Liver (tissue), 3 donors: Measurements from ENCODE around the gene PLXNA2.

Experiments used
- EGR1 ChIP-seq, 2 donors: IDR thresholded peaks; 2 replicates each; pipeline ENCODE4 v1.6.1; 2016 to 2018; ENCODE audit warnings: antibody characterized with exemption in 2 of 2, low read depth in 2 of 2
- FOXA1 ChIP-seq: IDR thresholded peaks from 2 replicates; pipeline ENCODE4 v1.6.1; 2016; ENCODE audit warnings: antibody characterized with exemption
- GABPA ChIP-seq, 2 donors: IDR thresholded peaks in 1 of 2; conservative IDR thresholded peaks in 1 of 2; 2 replicates each; pipeline ENCODE4 v1.6.1; 2016; ENCODE audit warnings: antibody characterized with exemption in 2 of 2, mild to moderate bottlenecking in 1 of 2, moderate library complexity in 1 of 2
- JUND ChIP-seq, 2 donors: IDR thresholded peaks; 2 replicates each; pipeline ENCODE4 v1.6.1; 2016; ENCODE audit warnings: antibody characterized with exemption in 2 of 2
- RAD21 ChIP-seq, 2 donors: IDR thresholded peaks; 2 replicates each; pipeline ENCODE4 v1.6.1; 2016; ENCODE audit warnings: antibody characterized with exemption in 2 of 2, mild to moderate bottlenecking in 2 of 2
- TAF1 ChIP-seq: conservative IDR thresholded peaks from 2 replicates; pipeline ENCODE4 v1.6.1; 2016; ENCODE audit warnings: antibody characterized with exemption, mild to moderate bottlenecking
- YY1 ChIP-seq: IDR thresholded peaks from 2 replicates; pipeline ENCODE4 v1.6.1; 2016; ENCODE audit warnings: antibody characterized with exemption, mild to moderate bottlenecking
- TF ChIP-seq, protein P1 (sequence below): fragments of 150-350 bp; IDR thresholded peaks from 2 replicates; pipeline ENCODE4 v1.5.1; 2017; ENCODE audit warnings: improper control_type of control experiment, low read depth, low read length; ENCODE audit not compliant: missing input control
- TF ChIP-seq, protein P2 (sequence below): IDR thresholded peaks from 2 replicates; pipeline ENCODE4 v1.6.1; 2016; ENCODE audit warnings: antibody characterized with exemption, mild to moderate bottlenecking
- TF ChIP-seq, protein P3 (sequence below): IDR thresholded peaks from 2 replicates; pipeline ENCODE4 v1.6.1; 2016; ENCODE audit warnings: antibody characterized with exemption
- TF ChIP-seq, protein P4 (sequence below): IDR thresholded peaks from 2 replicates; pipeline ENCODE4 v1.6.1; 2016; ENCODE audit warnings: antibody characterized with exemption
- TF ChIP-seq, protein P5 (sequence below): IDR thresholded peaks from 2 replicates; pipeline ENCODE4 v1.6.1; 2016; ENCODE audit warnings: antibody characterized with exemption
- donor health status: healthy.
- donor health status: healthy.

DNA sequence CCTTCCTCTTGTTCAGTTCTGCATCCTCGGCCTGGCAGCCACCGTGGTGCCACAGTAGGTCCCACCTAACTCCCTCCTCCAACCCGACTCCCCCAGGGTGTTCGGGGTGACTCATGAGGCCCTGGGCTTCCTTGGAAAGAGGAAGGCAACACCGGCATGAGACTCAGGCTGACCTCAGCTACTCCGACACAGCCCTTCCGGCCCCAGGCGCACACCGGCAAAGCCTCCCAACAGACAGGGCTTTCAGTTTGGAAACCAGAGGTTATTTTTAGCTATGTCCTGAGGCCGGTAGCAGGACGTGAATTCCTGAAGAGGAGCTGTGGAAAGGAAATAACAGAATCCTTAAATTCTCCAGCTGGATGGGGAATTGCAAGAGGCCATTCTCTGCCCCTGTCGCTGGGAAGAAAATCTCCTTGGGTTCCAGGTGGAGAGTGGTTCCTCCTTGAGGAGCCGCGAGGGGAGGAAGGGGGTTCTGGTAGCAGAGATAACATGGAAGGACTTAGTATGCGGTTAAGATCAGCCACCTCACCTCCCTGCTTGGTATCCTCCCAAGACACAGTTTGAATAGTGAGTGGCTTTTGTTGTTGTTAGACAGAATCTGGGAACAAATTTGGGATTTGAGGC is 24.4 kb downstream of the PLXNA2 start:
- TF ChIP-seq, protein P1, sequence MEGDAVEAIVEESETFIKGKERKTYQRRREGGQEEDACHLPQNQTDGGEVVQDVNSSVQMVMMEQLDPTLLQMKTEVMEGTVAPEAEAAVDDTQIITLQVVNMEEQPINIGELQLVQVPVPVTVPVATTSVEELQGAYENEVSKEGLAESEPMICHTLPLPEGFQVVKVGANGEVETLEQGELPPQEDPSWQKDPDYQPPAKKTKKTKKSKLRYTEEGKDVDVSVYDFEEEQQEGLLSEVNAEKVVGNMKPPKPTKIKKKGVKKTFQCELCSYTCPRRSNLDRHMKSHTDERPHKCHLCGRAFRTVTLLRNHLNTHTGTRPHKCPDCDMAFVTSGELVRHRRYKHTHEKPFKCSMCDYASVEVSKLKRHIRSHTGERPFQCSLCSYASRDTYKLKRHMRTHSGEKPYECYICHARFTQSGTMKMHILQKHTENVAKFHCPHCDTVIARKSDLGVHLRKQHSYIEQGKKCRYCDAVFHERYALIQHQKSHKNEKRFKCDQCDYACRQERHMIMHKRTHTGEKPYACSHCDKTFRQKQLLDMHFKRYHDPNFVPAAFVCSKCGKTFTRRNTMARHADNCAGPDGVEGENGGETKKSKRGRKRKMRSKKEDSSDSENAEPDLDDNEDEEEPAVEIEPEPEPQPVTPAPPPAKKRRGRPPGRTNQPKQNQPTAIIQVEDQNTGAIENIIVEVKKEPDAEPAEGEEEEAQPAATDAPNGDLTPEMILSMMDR, result no peak
- TF ChIP-seq FOXA1 (no peak), EGR1 (IDR thresholded peaks at IDR 0.05; ENCODE audit: low read depth in 2 of 2) (no peak), GABPA (IDR thresholded peaks at IDR 0.05 in 1 of 2, conservative IDR thresholded peaks at IDR 0.05 in 1 of 2) (no peak), JUND (IDR thresholded peaks at IDR 0.05) (peak in 1 of 2 donors; percentile 26), YY1 (no peak), TAF1 (no peak), RAD21 (IDR thresholded peaks at IDR 0.05) (no peak)
- TF ChIP-seq, protein P2, sequence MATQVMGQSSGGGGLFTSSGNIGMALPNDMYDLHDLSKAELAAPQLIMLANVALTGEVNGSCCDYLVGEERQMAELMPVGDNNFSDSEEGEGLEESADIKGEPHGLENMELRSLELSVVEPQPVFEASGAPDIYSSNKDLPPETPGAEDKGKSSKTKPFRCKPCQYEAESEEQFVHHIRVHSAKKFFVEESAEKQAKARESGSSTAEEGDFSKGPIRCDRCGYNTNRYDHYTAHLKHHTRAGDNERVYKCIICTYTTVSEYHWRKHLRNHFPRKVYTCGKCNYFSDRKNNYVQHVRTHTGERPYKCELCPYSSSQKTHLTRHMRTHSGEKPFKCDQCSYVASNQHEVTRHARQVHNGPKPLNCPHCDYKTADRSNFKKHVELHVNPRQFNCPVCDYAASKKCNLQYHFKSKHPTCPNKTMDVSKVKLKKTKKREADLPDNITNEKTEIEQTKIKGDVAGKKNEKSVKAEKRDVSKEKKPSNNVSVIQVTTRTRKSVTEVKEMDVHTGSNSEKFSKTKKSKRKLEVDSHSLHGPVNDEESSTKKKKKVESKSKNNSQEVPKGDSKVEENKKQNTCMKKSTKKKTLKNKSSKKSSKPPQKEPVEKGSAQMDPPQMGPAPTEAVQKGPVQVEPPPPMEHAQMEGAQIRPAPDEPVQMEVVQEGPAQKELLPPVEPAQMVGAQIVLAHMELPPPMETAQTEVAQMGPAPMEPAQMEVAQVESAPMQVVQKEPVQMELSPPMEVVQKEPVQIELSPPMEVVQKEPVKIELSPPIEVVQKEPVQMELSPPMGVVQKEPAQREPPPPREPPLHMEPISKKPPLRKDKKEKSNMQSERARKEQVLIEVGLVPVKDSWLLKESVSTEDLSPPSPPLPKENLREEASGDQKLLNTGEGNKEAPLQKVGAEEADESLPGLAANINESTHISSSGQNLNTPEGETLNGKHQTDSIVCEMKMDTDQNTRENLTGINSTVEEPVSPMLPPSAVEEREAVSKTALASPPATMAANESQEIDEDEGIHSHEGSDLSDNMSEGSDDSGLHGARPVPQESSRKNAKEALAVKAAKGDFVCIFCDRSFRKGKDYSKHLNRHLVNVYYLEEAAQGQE, result no peak
- TF ChIP-seq, protein P3, sequence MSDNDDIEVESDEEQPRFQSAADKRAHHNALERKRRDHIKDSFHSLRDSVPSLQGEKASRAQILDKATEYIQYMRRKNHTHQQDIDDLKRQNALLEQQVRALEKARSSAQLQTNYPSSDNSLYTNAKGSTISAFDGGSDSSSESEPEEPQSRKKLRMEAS, result peak; percentile 33
- TF ChIP-seq, protein P4, sequence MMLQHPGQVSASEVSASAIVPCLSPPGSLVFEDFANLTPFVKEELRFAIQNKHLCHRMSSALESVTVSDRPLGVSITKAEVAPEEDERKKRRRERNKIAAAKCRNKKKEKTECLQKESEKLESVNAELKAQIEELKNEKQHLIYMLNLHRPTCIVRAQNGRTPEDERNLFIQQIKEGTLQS, result no peak
- TF ChIP-seq, protein P5, sequence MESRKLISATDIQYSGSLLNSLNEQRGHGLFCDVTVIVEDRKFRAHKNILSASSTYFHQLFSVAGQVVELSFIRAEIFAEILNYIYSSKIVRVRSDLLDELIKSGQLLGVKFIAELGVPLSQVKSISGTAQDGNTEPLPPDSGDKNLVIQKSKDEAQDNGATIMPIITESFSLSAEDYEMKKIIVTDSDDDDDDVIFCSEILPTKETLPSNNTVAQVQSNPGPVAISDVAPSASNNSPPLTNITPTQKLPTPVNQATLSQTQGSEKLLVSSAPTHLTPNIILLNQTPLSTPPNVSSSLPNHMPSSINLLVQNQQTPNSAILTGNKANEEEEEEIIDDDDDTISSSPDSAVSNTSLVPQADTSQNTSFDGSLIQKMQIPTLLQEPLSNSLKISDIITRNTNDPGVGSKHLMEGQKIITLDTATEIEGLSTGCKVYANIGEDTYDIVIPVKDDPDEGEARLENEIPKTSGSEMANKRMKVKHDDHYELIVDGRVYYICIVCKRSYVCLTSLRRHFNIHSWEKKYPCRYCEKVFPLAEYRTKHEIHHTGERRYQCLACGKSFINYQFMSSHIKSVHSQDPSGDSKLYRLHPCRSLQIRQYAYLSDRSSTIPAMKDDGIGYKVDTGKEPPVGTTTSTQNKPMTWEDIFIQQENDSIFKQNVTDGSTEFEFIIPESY, result no peak
